HCT116 (cell line): ENCODE results near the gene USP7. TPM values are rescaled to one million over a fixed set of nuclear protein-coding genes. Genes with fewer than 3 reads are reported as not detected.

Source experiments
- ATAC-seq: fragments of 200-7000 bp; cut with Tn5 transposase; 2 replicates; pipeline ENCODE4 v1.9.1; 2020; ENCODE audit warnings: mild to moderate bottlenecking, moderate library complexity
- BruUV-seq: library from RNA; stranded (reverse); fragments of 400-500 nt; replicated peaks from 2 replicates; lab custom pipeline; 2021; lab: Mats Ljungman, UMichigan
- CTCF ChIA-PET: fragments of 300-600 bp; sonication (Branson Sonifier 250); formaldehyde crosslinking; loops from one replicate; lab custom pipeline; 2021; ENCODE audit warnings: antibody characterized with exemption; lab: Charles Lee
- POLR2A ChIA-PET: fragments of 300-600, 350-600 bp; sonication (Branson Sonifier 250); formaldehyde crosslinking; loops from one replicate; lab custom pipeline; 2021; ENCODE audit warnings: antibody characterized with exemption; lab: Charles Lee
- RAD21 ChIA-PET, 2 experiments: fragments of 300-600 bp; sonication (Branson Sonifier 250); formaldehyde crosslinking; loops; one replicate each; lab custom pipeline; 2023; ENCODE audit warnings: low total read pairs in 2 of 2; ENCODE audit not compliant: uncharacterized antibody in 2 of 2, unreplicated experiment in 2 of 2, low non-redundant PET in 1 of 2; lab: Charles Lee
- DNase-seq: peaks from one replicate; pipeline ENCODE4 v3.0.0-alpha.2; 2010; ENCODE audit warnings: low read depth, low spot score
- H2AFZ ChIP-seq: fragments of 200-600 bp; shearing (Covaris generic), sonication (generic); 2 replicates; pipeline ENCODE4 v1.6.1; 2017; ENCODE audit warnings: low read depth, mixed run types, mixed read lengths, antibody characterized with exemption, low read length; ENCODE audit not compliant: poor library complexity, severe bottlenecking
- H3K27ac ChIP-seq: 2 replicates; pipeline ENCODE4 v1.5.1; 2012; ENCODE audit warnings: low read depth, low read length
- H3K27me3 ChIP-seq: fragments of 200-600 bp; sonication (generic); 2 replicates; pipeline ENCODE4 v1.6.1; 2016; ENCODE audit warnings: mixed run types, low read length, mixed read lengths; ENCODE audit not compliant: insufficient read depth
- H3K36me3 ChIP-seq, 2 experiments: fragments of 200-500 bp in 1 of 2; fragments of 200-600 bp in 1 of 2; sonication (Bioruptor generic) in 1 of 2; sonication (generic) in 1 of 2; 2 replicates each; pipeline versions ENCODE4 v1.5.1 to v1.6.1; 2014 to 2016; ENCODE audit warnings: low read length in 2 of 2, inconsistent platforms in 1 of 2, mixed read lengths in 1 of 2, mixed run types in 1 of 2; ENCODE audit not compliant: insufficient read depth in 2 of 2, control insufficient read depth in 1 of 2
- H3K4me1 ChIP-seq, 2 experiments: fragments of 200-600 bp in 1 of 2; sonication (generic) in 1 of 2; 2 replicates each; pipeline versions ENCODE4 v1.5.1 to v1.6.1; 2012 to 2017; ENCODE audit warnings: low read length in 2 of 2, inconsistent platforms in 1 of 2, mild to moderate bottlenecking in 1 of 2, mixed read lengths in 1 of 2, mixed run types in 1 of 2, moderate library complexity in 1 of 2; ENCODE audit not compliant: insufficient read depth in 2 of 2, control insufficient read depth in 1 of 2
- H3K4me2 ChIP-seq: fragments of 200-600 bp; sonication (generic); 2 replicates; pipeline ENCODE4 v1.6.1; 2017; ENCODE audit warnings: mixed run types, low read length, mixed read lengths
- H3K4me3 ChIP-seq, 2 experiments: fragments of 200-600 bp in 1 of 2; sonication (generic) in 1 of 2; replicated peaks in 1 of 2; 2 replicates each; pipeline ENCODE4 v1.5.1; 2011 to 2016; ENCODE audit warnings: low read length in 2 of 2, control low read depth in 1 of 2, low read depth in 1 of 2, mild to moderate bottlenecking in 1 of 2, mixed read lengths in 1 of 2, mixed run types in 1 of 2
- H3K79me2 ChIP-seq: fragments of 200-600 bp; sonication (generic); 2 replicates; pipeline ENCODE4 v1.6.1; 2017; ENCODE audit warnings: mild to moderate bottlenecking, mixed run types, low read length, moderate library complexity, mixed read lengths; ENCODE audit not compliant: insufficient read depth
- H3K9ac ChIP-seq: fragments of 200-600 bp; sonication (generic); 2 replicates; pipeline ENCODE4 v1.6.1; 2016; ENCODE audit warnings: low read length, mixed read lengths
- H3K9me2 ChIP-seq: fragments of 200-600 bp; sonication (generic), shearing (Covaris generic); 2 replicates; pipeline ENCODE4 v1.6.1; 2017; ENCODE audit warnings: mixed run types, mild to moderate bottlenecking, moderate library complexity; ENCODE audit not compliant: insufficient read depth
- H3K9me3 ChIP-seq, 2 experiments: fragments of 200-500 bp in 1 of 2; fragments of 200-600 bp in 1 of 2; sonication (Bioruptor generic) in 1 of 2; sonication (generic) in 1 of 2; 2 replicates each; pipeline ENCODE4 v1.6.1; 2014 to 2017; ENCODE audit warnings: low read length in 2 of 2, mixed read lengths in 2 of 2, inconsistent platforms in 1 of 2, low read depth in 1 of 2, mild to moderate bottlenecking in 1 of 2, mixed run types in 1 of 2, moderate library complexity in 1 of 2; ENCODE audit not compliant: control insufficient read depth in 1 of 2, insufficient read depth in 1 of 2
- H4K20me1 ChIP-seq: fragments of 200-600 bp; sonication (generic), shearing (Covaris generic); 2 replicates; pipeline ENCODE4 v1.6.1; 2017; ENCODE audit warnings: mixed run types, mild to moderate bottlenecking, moderate library complexity; ENCODE audit not compliant: insufficient read depth
- CEBPB ChIP-seq: IDR thresholded peaks from 2 replicates; pipeline ENCODE4 v1.6.1; 2012; ENCODE audit warnings: low read depth
- EGR1 ChIP-seq: IDR thresholded peaks from 2 replicates; pipeline ENCODE4 v1.6.1; 2012; ENCODE audit warnings: low read depth
- ELF1 ChIP-seq: IDR thresholded peaks from 2 replicates; pipeline ENCODE4 v1.6.1; 2012; ENCODE audit warnings: low read depth, borderline replicate concordance
- EZH2 ChIP-seq: fragments of 200-600 bp; sonication (generic); IDR thresholded peaks from 2 replicates; pipeline ENCODE4 v1.6.1; 2017; ENCODE audit warnings: antibody characterized with exemption, mixed run types
- EZH2phosphoT487 ChIP-seq: fragments of 200-600 bp; IDR thresholded peaks from 2 replicates; pipeline ENCODE4 v1.6.1; 2018; ENCODE audit warnings: antibody characterized with exemption, borderline replicate concordance
- FOSL1 ChIP-seq: IDR thresholded peaks from 2 replicates; pipeline ENCODE4 v1.6.1; 2012; ENCODE audit warnings: low read depth
- JUND ChIP-seq: IDR thresholded peaks from 2 replicates; pipeline ENCODE4 v1.6.1; 2012
- SIN3A ChIP-seq: IDR thresholded peaks from 2 replicates; pipeline ENCODE4 v1.6.1; 2012; ENCODE audit warnings: low read depth
- ZFX ChIP-seq: fragments of 450-650 bp; IDR thresholded peaks from 2 replicates; pipeline ENCODE4 v1.6.1; 2017
- ZNF274 ChIP-seq: fragments of 200-500 bp; sonication (Bioruptor generic); IDR thresholded peaks from 2 replicates; pipeline ENCODE4 v1.6.1; 2014; ENCODE audit warnings: mild to moderate bottlenecking, low read depth, low read length, inconsistent platforms
- intact Hi-C: fragments of 100-400 bp; cut with micrococcal nuclease; formaldehyde crosslinking; loops from 2 replicates; pipeline ENCODE4 v1.10.0; 2022
- total RNA-seq: library from RNA; stranded (reverse); gene quantifications from one replicate; pipeline ENCODE4 v1.2.1, GENCODE V29; 2021; ENCODE audit not compliant: unreplicated experiment
- TF ChIP-seq, protein P1 (sequence below), 3 experiments: fragments of 200-600 bp in 1 of 3; sonication (generic) in 1 of 3; IDR thresholded peaks in 2 of 3; conservative IDR thresholded peaks in 1 of 3; 2 replicates each; pipeline ENCODE4 v1.5.1; 2012 to 2017; ENCODE audit warnings: low read depth in 2 of 3, low read length in 2 of 3, antibody characterized with exemption in 1 of 3, borderline replicate concordance in 1 of 3, control low read depth in 1 of 3, mild to moderate bottlenecking in 1 of 3, mixed read lengths in 1 of 3, mixed run types in 1 of 3, moderate library complexity in 1 of 3; ENCODE audit not compliant: insufficient read depth in 1 of 3

The USP7 gene
- total RNA-seq, 1 experiment from 2014 or later = 154 TPM

DNA sequence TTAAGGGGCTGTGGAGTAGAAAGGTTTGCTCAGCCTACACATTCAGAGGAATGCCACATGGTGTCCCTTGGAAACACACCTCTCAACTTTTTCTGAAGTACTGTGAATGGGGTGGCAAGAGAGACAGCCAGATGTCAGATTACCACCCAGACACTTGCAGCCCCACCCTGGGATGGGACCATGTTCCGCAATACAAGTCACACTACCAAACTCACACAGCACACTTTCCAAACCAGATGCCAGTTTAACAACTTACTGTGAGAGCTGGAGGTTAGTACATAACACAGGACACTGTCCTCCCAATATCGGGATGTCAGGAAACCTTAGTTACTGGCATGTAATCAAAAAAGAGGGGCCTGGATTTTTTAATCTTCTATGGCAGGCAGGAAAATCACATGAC, 7.9 kb downstream of the USP7 start:
- CTCF ChIA-PET = no interaction called here
- POLR2A ChIA-PET = no interaction called here
- DNase-seq (no peak), ATAC-seq (no peak)
- H3K9ac ChIP-seq = no peak overlapping the region
- no peak overlapping the region for H3K4me2 ChIP-seq
- peaks cover 21 to 49% of the 10 kb centered on the region in 2 experiments for H3K4me1 ChIP-seq
- RAD21 ChIA-PET = no interaction called here
- H3K79me2 ChIP-seq = peaks cover 95% of the 10 kb centered on the region
- TF ChIP-seq ELF1 = no peak
- no peak for TF ChIP-seq ZNF274
- no peak for TF ChIP-seq ZFX
- TF ChIP-seq EGR1 = no peak
- no peak for TF ChIP-seq SIN3A
- no peak for TF ChIP-seq FOSL1
- TF ChIP-seq JUND = no peak
- no peak for TF ChIP-seq CEBPB
- TF ChIP-seq, protein P1, sequence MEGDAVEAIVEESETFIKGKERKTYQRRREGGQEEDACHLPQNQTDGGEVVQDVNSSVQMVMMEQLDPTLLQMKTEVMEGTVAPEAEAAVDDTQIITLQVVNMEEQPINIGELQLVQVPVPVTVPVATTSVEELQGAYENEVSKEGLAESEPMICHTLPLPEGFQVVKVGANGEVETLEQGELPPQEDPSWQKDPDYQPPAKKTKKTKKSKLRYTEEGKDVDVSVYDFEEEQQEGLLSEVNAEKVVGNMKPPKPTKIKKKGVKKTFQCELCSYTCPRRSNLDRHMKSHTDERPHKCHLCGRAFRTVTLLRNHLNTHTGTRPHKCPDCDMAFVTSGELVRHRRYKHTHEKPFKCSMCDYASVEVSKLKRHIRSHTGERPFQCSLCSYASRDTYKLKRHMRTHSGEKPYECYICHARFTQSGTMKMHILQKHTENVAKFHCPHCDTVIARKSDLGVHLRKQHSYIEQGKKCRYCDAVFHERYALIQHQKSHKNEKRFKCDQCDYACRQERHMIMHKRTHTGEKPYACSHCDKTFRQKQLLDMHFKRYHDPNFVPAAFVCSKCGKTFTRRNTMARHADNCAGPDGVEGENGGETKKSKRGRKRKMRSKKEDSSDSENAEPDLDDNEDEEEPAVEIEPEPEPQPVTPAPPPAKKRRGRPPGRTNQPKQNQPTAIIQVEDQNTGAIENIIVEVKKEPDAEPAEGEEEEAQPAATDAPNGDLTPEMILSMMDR (IDR thresholded peaks at IDR 0.05 in 2 of 3, conservative IDR thresholded peaks at IDR 0.05 in 1 of 3; ENCODE audit: borderline replicate concordance in 1 of 3, insufficient read depth in 1 of 3, low read depth in 2 of 3, low read length in 2 of 3) = no peak
- TF ChIP-seq EZH2 = no peak
- TF ChIP-seq EZH2phosphoT487 = no peak
- no peak overlapping the region for H3K27ac ChIP-seq
- peaks cover 70% of the 10 kb centered on the region; the same call in 1 of the 2 replicates for H4K20me1 ChIP-seq
- BruUV-seq = no TSS peak
- no peak overlapping the region for H2AFZ ChIP-seq
- no peaks in the 10 kb centered on the region for H3K9me3 ChIP-seq
- no peaks in the 10 kb centered on the region for H3K9me2 ChIP-seq
- no peaks in the 10 kb centered on the region for H3K27me3 ChIP-seq
- no peak overlapping the region for H3K4me3 ChIP-seq
- no peaks in the 10 kb centered on the region for H3K36me3 ChIP-seq
- intact Hi-C loops = no loop called here
